ENCODE results near the gene CTIF. TPM values are rescaled to one million over a fixed set of nuclear protein-coding genes. Genes with fewer than 3 reads are reported as not detected.
A peak's percentile ranks its signal among the peaks of the same experiment; 100 is the strongest.

The CTIF gene
- total and polyA plus RNA-seq, 12 donors, result 44.5 to 74.1 (median 58.9) TPM

DNA sequence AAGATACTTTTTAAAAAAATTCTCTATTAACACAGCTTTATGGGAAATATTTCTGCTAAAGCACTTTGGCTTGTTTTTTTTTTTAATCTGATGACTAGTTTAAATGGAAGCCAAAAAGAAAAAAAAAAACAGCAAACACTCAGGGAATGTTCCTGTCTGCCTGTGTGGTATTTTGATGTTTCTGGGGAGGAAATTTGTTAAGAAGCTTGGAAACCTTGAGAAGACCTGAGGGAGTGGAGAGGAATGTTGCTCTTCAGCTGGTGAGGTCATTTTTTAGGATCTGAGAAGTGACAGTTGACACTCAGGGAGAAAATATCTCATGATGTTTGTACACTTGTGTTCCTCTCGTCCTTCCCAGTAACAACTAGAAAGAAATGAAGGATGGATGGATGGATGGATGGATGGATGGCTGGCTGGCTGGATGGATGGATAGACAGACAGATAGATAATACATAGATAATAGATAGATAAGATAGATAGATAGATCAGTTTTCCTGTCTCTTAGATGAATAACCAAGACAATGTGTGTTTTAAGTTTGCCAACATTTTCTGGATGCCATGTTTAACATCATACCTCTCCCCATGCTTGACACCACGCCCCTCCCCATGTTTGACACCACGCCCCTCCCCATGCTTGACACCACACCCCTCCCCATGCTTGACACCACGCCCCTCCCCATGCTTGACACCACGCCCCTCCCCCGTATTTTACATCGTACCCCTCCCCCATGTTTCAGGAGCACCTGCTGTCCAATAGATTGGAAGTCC is 84.8 kb downstream of the CTIF start:
- H3K9me3 ChIP-seq, result no peaks in the 10 kb centered on the region
- intact Hi-C loops (cut with DNase I), result no loop called here
- 80 to 83% methylated on average over 7 of the region's 7 CpGs for WGBS, 2 donors
- peak overlapping the region in 1 of 10 donors; percentile 25 for H3K27ac ChIP-seq
- H3K4me1 ChIP-seq, result peaks cover 0 to 13% (median 0%) of the 10 kb centered on the region in 9 donors
- no peaks in the 10 kb centered on the region for H3K27me3 ChIP-seq
- no peak for TF ChIP-seq CTCF (IDR thresholded peaks at IDR 0.05)
- peaks cover 0 to 57% (median 17%) of the 10 kb centered on the region in 9 donors for H3K36me3 ChIP-seq
- H3K4me3 ChIP-seq, result no peak overlapping the region
- DNase-seq, result no peak
- no peak for ATAC-seq

DNA sequence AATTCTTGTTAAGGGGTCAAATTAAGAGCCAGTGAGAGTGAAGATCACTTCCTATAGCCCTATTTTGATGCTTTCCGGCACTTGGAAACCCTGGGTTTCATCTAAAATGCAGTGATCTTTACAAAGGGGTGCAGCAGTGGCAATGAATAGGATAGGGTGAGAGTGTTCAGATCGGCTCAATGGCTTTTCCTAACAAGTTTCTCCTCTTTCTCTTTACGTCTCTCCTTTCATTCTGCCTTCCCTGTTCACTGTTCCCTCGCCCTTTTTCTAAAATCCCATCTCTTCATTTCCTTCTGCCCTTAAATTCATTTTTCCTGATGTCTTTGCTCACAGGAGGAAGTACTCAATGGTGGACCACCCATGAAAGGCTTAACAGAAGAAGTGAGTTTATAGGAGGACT is 86.0 kb downstream of the CTIF start:
- H3K4me3 ChIP-seq, result no peak overlapping the region
- DNase-seq (no peak), ATAC-seq (no peak)
- WGBS, 2 donors, result 90 to 95% methylated on average over 4 of the region's 4 CpGs
- peaks cover 0 to 61% (median 15%) of the 10 kb centered on the region in 9 donors for H3K36me3 ChIP-seq
- H3K27me3 ChIP-seq, result no peaks in the 10 kb centered on the region
- no peak overlapping the region for H3K27ac ChIP-seq
- H3K9me3 ChIP-seq, result no peaks in the 10 kb centered on the region
- intact Hi-C loops (cut with DNase I), result no loop called here
- TF ChIP-seq CTCF (IDR thresholded peaks at IDR 0.05), result no peak
- peaks cover 0 to 13% (median 0%) of the 10 kb centered on the region in 9 donors for H3K4me1 ChIP-seq

GRCh38 chr18:48627216-48627615 is 88.4 kb downstream of the CTIF start:
- Histone ChIP-seq H3K27ac (no peak overlapping the region), H3K4me3 (no peak overlapping the region), H3K9me3 (no peaks in the 10 kb centered on the region), H3K27me3 (no peaks in the 10 kb centered on the region), H3K36me3 (peaks cover 0 to 44% (median 3%) of the 10 kb centered on the region in 9 donors), H3K4me1 (peaks cover 0 to 13% (median 0%) of the 10 kb centered on the region in 9 donors)
- no peak for ATAC-seq
- DNase-seq, result no peak
- intact Hi-C loops (cut with DNase I), result no loop called here
- WGBS, 2 donors, result 90 to 92% methylated on average over 3 of the region's 3 CpGs
- TF ChIP-seq CTCF (IDR thresholded peaks at IDR 0.05), result no peak

- TF ChIP-seq CTCF (IDR thresholded peaks at IDR 0.05), result no peak
- H3K36me3 ChIP-seq, result peaks cover 0 to 42% (median 4%) of the 10 kb centered on the region in 9 donors
- H3K4me1 ChIP-seq, result peaks cover 0 to 2% (median 0%) of the 10 kb centered on the region in 9 donors
- DNase-seq (no peak), ATAC-seq (no peak)
- no peak overlapping the region for H3K4me3 ChIP-seq
- H3K27me3 ChIP-seq, result no peaks in the 10 kb centered on the region
- intact Hi-C loops (cut with DNase I), result no loop called here
- WGBS, 2 donors, result 72 to 77% methylated on average over 7 of the region's 7 CpGs
- H3K27ac ChIP-seq, result no peak overlapping the region
- H3K9me3 ChIP-seq, result no peaks in the 10 kb centered on the region
Observed at GRCh38 chr18:48629730-48630324, 91.0 kb downstream of the CTIF start.

All from heart right ventricle (tissue), 16 donors.